Natural killer cell treated with Interleukin-12 subunit alpha and Interleukin-12 subunit beta and Interleukin-15 and Interleukin-18, amount 100 ng/mL, for 72 hours (primary cell): ENCODE data around the gene RFX2. TPM values are rescaled to one million over a fixed set of nuclear protein-coding genes. Genes with fewer than 3 reads are reported as not detected.
A peak's percentile ranks its signal among the peaks of the same experiment; 100 is the strongest.

ENCODE experiments used
- ATAC-seq, 2 donors: fragments of 150-1000 bp; cut with Tn5 transposase in 1 of 2; sonication (Bioruptor Pico), chemical (Tn5 transposase) in 1 of 2; 2 replicates each; pipeline ENCODE4 v1.10.0; 2021
- DNase-seq: peaks from one replicate; pipeline ENCODE4 v3.0.0; 2022; ENCODE audit warnings: low spot score
- H3K27ac Mint-ChIP-seq, 2 donors: 1 replicate in 1 of 2; 2 replicates in 1 of 2; pipeline ENCODE4 v1.8.0; 2022; ENCODE audit warnings: mixed read lengths in 2 of 2, mild to moderate bottlenecking in 1 of 2, moderate library complexity in 1 of 2
- H3K27me3 Mint-ChIP-seq, 2 donors: 1 replicate in 1 of 2; 2 replicates in 1 of 2; pipeline ENCODE4 v1.8.0; 2022; ENCODE audit warnings: mixed read lengths in 2 of 2
- H3K36me3 Mint-ChIP-seq: one replicate; pipeline ENCODE4 v1.8.0; 2022; ENCODE audit warnings: mixed read lengths
- H3K4me1 Mint-ChIP-seq, 2 donors: 1 replicate in 1 of 2; 2 replicates in 1 of 2; pipeline ENCODE4 v1.8.0; 2022; ENCODE audit warnings: low read depth in 2 of 2, mixed read lengths in 2 of 2, mild to moderate bottlenecking in 1 of 2
- H3K4me3 Mint-ChIP-seq: one replicate; pipeline ENCODE4 v1.8.0; 2022; ENCODE audit warnings: mixed read lengths
- H3K9me3 Mint-ChIP-seq: 2 replicates; pipeline ENCODE4 v1.8.0; 2022; ENCODE audit warnings: mixed read lengths
- total RNA-seq, 2 donors: library from RNA; stranded (reverse); gene quantifications; one replicate each; pipeline ENCODE4 v1.2.3, GENCODE V29; 2022

The RFX2 gene
- total RNA-seq, 2 donors from 2014 or later: 6.6 to 6.9 TPM

- H3K4me3 Mint-ChIP-seq: no peak overlapping the region
- DNase-seq (no peak), ATAC-seq (no peak)
- no peaks in the 10 kb centered on the region for H3K36me3 Mint-ChIP-seq
- no peaks in the 10 kb centered on the region for H3K9me3 Mint-ChIP-seq
- H3K27ac Mint-ChIP-seq: peak overlapping the region in 1 of 2 donors; percentile 28
- H3K4me1 Mint-ChIP-seq: peaks cover 52 to 62% of the 10 kb centered on the region in 2 donors
- no peaks in the 10 kb centered on the region for H3K27me3 Mint-ChIP-seq
These were observed 151.5 kb downstream of the RFX2 start for GRCh38 chr19:5958851-5959122.

- DNase-seq: no peak
- no peak for ATAC-seq
- Mint-ChIP-seq H3K9me3 (no peaks in the 10 kb centered on the region), H3K27me3 (no peaks in the 10 kb centered on the region), H3K36me3 (no peaks in the 10 kb centered on the region), H3K4me1 (peaks cover 57 to 64% of the 10 kb centered on the region in 2 donors), H3K4me3 (no peak overlapping the region), H3K27ac (peak overlapping the region in 1 of 2 donors; percentile 67)
These were observed 152.0 kb downstream of the RFX2 start for GRCh38 chr19:5958074-5958850.

- Mint-ChIP-seq H3K9me3 (no peaks in the 10 kb centered on the region), H3K27me3 (no peaks in the 10 kb centered on the region), H3K4me1 (peaks cover 58 to 64% of the 10 kb centered on the region in 2 donors), H3K27ac (no peak overlapping the region), H3K36me3 (no peaks in the 10 kb centered on the region), H3K4me3 (no peak overlapping the region)
- no peak for DNase-seq
- no peak for ATAC-seq
These were observed 153.1 kb downstream of the RFX2 start for GRCh38 chr19:5957170-5957569.

- H3K27me3 Mint-ChIP-seq: no peaks in the 10 kb centered on the region
- peaks cover 54 to 61% of the 10 kb centered on the region in 2 donors for H3K4me1 Mint-ChIP-seq
These were observed 153.6 kb downstream of the RFX2 start for GRCh38 chr19:5956728-5957127.

GRCh38 chr19:5956323-5956722, 154.0 kb downstream of the RFX2 start:
- H3K9me3 Mint-ChIP-seq: no peaks in the 10 kb centered on the region

More at GRCh38 chr19:5956728-5957127, 153.6 kb downstream of the RFX2 start:
- no peak for DNase-seq
- Mint-ChIP-seq H3K9me3 (no peaks in the 10 kb centered on the region), H3K36me3 (no peaks in the 10 kb centered on the region), H3K4me3 (no peak overlapping the region), H3K27ac (no peak overlapping the region)
- ATAC-seq: no peak

GRCh38 chr19:5955636-5955935, 154.7 kb downstream of the RFX2 start:
- no peaks in the 10 kb centered on the region for H3K27me3 Mint-ChIP-seq
- H3K27ac Mint-ChIP-seq: peak overlapping the region; percentile 37 to 61
- H3K9me3 Mint-ChIP-seq: no peaks in the 10 kb centered on the region
- H3K36me3 Mint-ChIP-seq: no peaks in the 10 kb centered on the region
- DNase-seq: no peak
- peaks cover 56 to 58% of the 10 kb centered on the region in 2 donors for H3K4me1 Mint-ChIP-seq
- peak overlapping the region; percentile 20 for H3K4me3 Mint-ChIP-seq
- ATAC-seq: no peak

More at GRCh38 chr19:5956323-5956722, 154.0 kb downstream of the RFX2 start:
- no peaks in the 10 kb centered on the region for H3K36me3 Mint-ChIP-seq
- ATAC-seq (no peak), DNase-seq (no peak)
- peak overlapping the region in 1 of 2 donors; percentile 61 for H3K27ac Mint-ChIP-seq
- H3K4me1 Mint-ChIP-seq: peaks cover 55 to 60% of the 10 kb centered on the region in 2 donors
- no peaks in the 10 kb centered on the region for H3K27me3 Mint-ChIP-seq
- H3K4me3 Mint-ChIP-seq: no peak overlapping the region

GRCh38 chr19:5954293-5954692, 156.0 kb downstream of the RFX2 start:
- ATAC-seq (no peak), DNase-seq (no peak)
- Mint-ChIP-seq H3K27ac (peak overlapping the region; percentile 79 to 93), H3K9me3 (no peaks in the 10 kb centered on the region), H3K27me3 (no peaks in the 10 kb centered on the region), H3K4me1 (peaks cover 58% of the 10 kb centered on the region in 2 donors), H3K4me3 (peak overlapping the region; percentile 69), H3K36me3 (peaks cover 5% of the 10 kb centered on the region)

GRCh38 chr19:5953680-5954213, 156.6 kb downstream of the RFX2 start:
- H3K4me1 Mint-ChIP-seq: peaks cover 58 to 63% of the 10 kb centered on the region in 2 donors
- peak overlapping the region; percentile 69 for H3K4me3 Mint-ChIP-seq
- H3K36me3 Mint-ChIP-seq: peaks cover 5% of the 10 kb centered on the region
- ATAC-seq: peak; percentile 48 to 69
- peak overlapping the region; percentile 79 to 93 for H3K27ac Mint-ChIP-seq
- H3K9me3 Mint-ChIP-seq: no peaks in the 10 kb centered on the region
- DNase-seq: no peak
- no peaks in the 10 kb centered on the region for H3K27me3 Mint-ChIP-seq

- Mint-ChIP-seq H3K9me3 (no peaks in the 10 kb centered on the region), H3K4me3 (peak overlapping the region; percentile 69), H3K27me3 (no peaks in the 10 kb centered on the region), H3K4me1 (peaks cover 59 to 65% of the 10 kb centered on the region in 2 donors), H3K27ac (peak overlapping the region; percentile 79 to 93), H3K36me3 (peaks cover 5% of the 10 kb centered on the region)
- ATAC-seq: peak in 1 of 2 donors; percentile 40
- no peak for DNase-seq
These were observed 157.2 kb downstream of the RFX2 start for GRCh38 chr19:5953030-5953589.

GRCh38 chr19:5952193-5953029, 157.9 kb downstream of the RFX2 start:
- Mint-ChIP-seq H3K27me3 (no peaks in the 10 kb centered on the region), H3K4me1 (peaks cover 61 to 65% of the 10 kb centered on the region in 2 donors), H3K27ac (peak overlapping the region; percentile 79 to 93), H3K36me3 (peaks cover 5% of the 10 kb centered on the region), H3K9me3 (no peaks in the 10 kb centered on the region), H3K4me3 (peak overlapping the region; percentile 69)
- DNase-seq: no peak
- no peak for ATAC-seq

GRCh38 chr19:5951338-5951861, 158.9 kb downstream of the RFX2 start:
- ATAC-seq: no peak
- H3K27me3 Mint-ChIP-seq: no peaks in the 10 kb centered on the region
- H3K4me3 Mint-ChIP-seq: no peak overlapping the region
- peaks cover 60 to 63% of the 10 kb centered on the region in 2 donors for H3K4me1 Mint-ChIP-seq
- H3K36me3 Mint-ChIP-seq: peaks cover 5% of the 10 kb centered on the region
- no peaks in the 10 kb centered on the region for H3K9me3 Mint-ChIP-seq
- peak overlapping the region; percentile 49 to 77 for H3K27ac Mint-ChIP-seq
- DNase-seq: no peak

GRCh38 chr19:5950741-5951140, 159.6 kb downstream of the RFX2 start:
- Mint-ChIP-seq H3K4me1 (peaks cover 63 to 64% of the 10 kb centered on the region in 2 donors), H3K27ac (peak overlapping the region; percentile 49 to 77)
- DNase-seq: no peak

GRCh38 chr19:5949792-5950305, 160.5 kb downstream of the RFX2 start:
- no peak overlapping the region for H3K4me3 Mint-ChIP-seq
- no peaks in the 10 kb centered on the region for H3K9me3 Mint-ChIP-seq
- H3K27ac Mint-ChIP-seq: peak overlapping the region; percentile 58 to 77
- ATAC-seq: no peak
- no peaks in the 10 kb centered on the region for H3K27me3 Mint-ChIP-seq
- H3K4me1 Mint-ChIP-seq: peaks cover 66 to 67% of the 10 kb centered on the region in 2 donors
- no peak for DNase-seq
- peaks cover 5% of the 10 kb centered on the region for H3K36me3 Mint-ChIP-seq

More at GRCh38 chr19:5950741-5951140, 159.6 kb downstream of the RFX2 start:
- Mint-ChIP-seq H3K9me3 (no peaks in the 10 kb centered on the region), H3K27me3 (no peaks in the 10 kb centered on the region), H3K4me3 (no peak overlapping the region), H3K36me3 (peaks cover 5% of the 10 kb centered on the region)
- ATAC-seq: no peak
